ENCODE results near the gene RNF25.

RNF25 gene

GRCh38 chr2:218719457-218719856 is 47.7 kb upstream of the RNF25 start:
- H3K9me2 ChIP-seq (replicated peaks; ENCODE audit: insufficient read depth, low read length), result no peaks in the 10 kb centered on the region
- no peak overlapping the region for H3K4me2 ChIP-seq (ENCODE audit: low read depth, low read length, poor library complexity, severe bottlenecking)
- H3K27ac ChIP-seq (ENCODE audit: low read depth, low read length), result no peak overlapping the region
- peaks cover 3% of the 10 kb centered on the region; the same call in 1 of the 2 replicates for H3K36me3 ChIP-seq (ENCODE audit: low read length)
- H3K9me3 ChIP-seq (ENCODE audit: insufficient read depth, low read length), result no peaks in the 10 kb centered on the region
- no peak overlapping the region for H2AFZ ChIP-seq (ENCODE audit: low read depth, low read length, severe bottlenecking)
- no peak overlapping the region for H3K9ac ChIP-seq (ENCODE audit: low read length)
- no peaks in the 10 kb centered on the region for H3K27me3 ChIP-seq (ENCODE audit: low read length)
- H3K4me3 ChIP-seq (ENCODE audit: insufficient read depth, low read length, poor library complexity, severe bottlenecking), result no peak overlapping the region
- TF ChIP-seq EZH2phosphoT487 (conservative IDR thresholded peaks at IDR 0.05; ENCODE audit: low read length), result no peak
- no peak for TF ChIP-seq CTCF (IDR thresholded peaks at IDR 0.05; ENCODE audit: insufficient read depth, low read length, poor library complexity, severe bottlenecking)
- H3F3A ChIP-seq (ENCODE audit: insufficient read depth), result no peaks in the 10 kb centered on the region; the same call in 1 of the 2 replicates
- H3K79me2 ChIP-seq (ENCODE audit: insufficient read depth, low read length), result peaks cover 93% of the 10 kb centered on the region
- H4K20me1 ChIP-seq (ENCODE audit: low read depth, low read length), result peaks cover 8% of the 10 kb centered on the region; the same call in 1 of the 2 replicates

GRCh38 chr2:218718058-218718457 is 46.3 kb upstream of the RNF25 start:
- no peak overlapping the region for H3K4me3 ChIP-seq (ENCODE audit: insufficient read depth, low read length, poor library complexity, severe bottlenecking)
- TF ChIP-seq EZH2phosphoT487 (conservative IDR thresholded peaks at IDR 0.05; ENCODE audit: low read length), result no peak
- TF ChIP-seq CTCF (IDR thresholded peaks at IDR 0.05; ENCODE audit: insufficient read depth, low read length, poor library complexity, severe bottlenecking), result no peak
- H4K20me1 ChIP-seq (ENCODE audit: low read depth, low read length), result peaks cover 8% of the 10 kb centered on the region; the same call in 1 of the 2 replicates
- no peaks in the 10 kb centered on the region for H3K9me3 ChIP-seq (ENCODE audit: insufficient read depth, low read length)
- H3K9ac ChIP-seq (ENCODE audit: low read length), result no peak overlapping the region
- no peaks in the 10 kb centered on the region for H3K27me3 ChIP-seq (ENCODE audit: low read length)
- no peaks in the 10 kb centered on the region for H3K9me2 ChIP-seq (replicated peaks; ENCODE audit: insufficient read depth, low read length)
- H3K4me2 ChIP-seq (ENCODE audit: low read depth, low read length, poor library complexity, severe bottlenecking), result no peak overlapping the region
- H3K79me2 ChIP-seq (ENCODE audit: insufficient read depth, low read length), result peaks cover 93% of the 10 kb centered on the region
- no peaks in the 10 kb centered on the region; the same call in 1 of the 2 replicates for H3F3A ChIP-seq (ENCODE audit: insufficient read depth)
- no peak overlapping the region for H3K27ac ChIP-seq (ENCODE audit: low read depth, low read length)
- peaks cover 3% of the 10 kb centered on the region; the same call in 1 of the 2 replicates for H3K36me3 ChIP-seq (ENCODE audit: low read length)
- H2AFZ ChIP-seq (ENCODE audit: low read depth, low read length, severe bottlenecking), result no peak overlapping the region

GRCh38 chr2:218717262-218717661 is 45.5 kb upstream of the RNF25 start:
- no peak for TF ChIP-seq EZH2phosphoT487 (conservative IDR thresholded peaks at IDR 0.05; ENCODE audit: low read length)
- TF ChIP-seq CTCF (IDR thresholded peaks at IDR 0.05; ENCODE audit: insufficient read depth, low read length, poor library complexity, severe bottlenecking), result no peak
- Histone ChIP-seq H3K4me3 (ENCODE audit: insufficient read depth, low read length, poor library complexity, severe bottlenecking) (no peak overlapping the region), H3K27me3 (ENCODE audit: low read length) (no peaks in the 10 kb centered on the region), H3K27ac (ENCODE audit: low read depth, low read length) (no peak overlapping the region), H3K36me3 (ENCODE audit: low read length) (peaks cover 3% of the 10 kb centered on the region; the same call in 1 of the 2 replicates), H2AFZ (ENCODE audit: low read depth, low read length, severe bottlenecking) (no peak overlapping the region), H3F3A (ENCODE audit: insufficient read depth) (no peaks in the 10 kb centered on the region; the same call in 1 of the 2 replicates), H3K4me2 (ENCODE audit: low read depth, low read length, poor library complexity, severe bottlenecking) (no peak overlapping the region), H4K20me1 (ENCODE audit: low read depth, low read length) (peaks cover 8% of the 10 kb centered on the region; the same call in 1 of the 2 replicates), H3K9me3 (ENCODE audit: insufficient read depth, low read length) (no peaks in the 10 kb centered on the region), H3K9me2 (replicated peaks; ENCODE audit: insufficient read depth, low read length) (no peaks in the 10 kb centered on the region), H3K9ac (ENCODE audit: low read length) (no peak overlapping the region), H3K79me2 (ENCODE audit: insufficient read depth, low read length) (peaks cover 93% of the 10 kb centered on the region)

All from SU-DHL-6 (cell line).